ENCODE data around the gene ARV1. TPM values are rescaled to one million over a fixed set of nuclear protein-coding genes. Genes with fewer than 3 reads are reported as not detected.
A peak's percentile ranks its signal among the peaks of the same experiment; 100 is the strongest.

The ARV1 gene
- 10.8 TPM for total RNA-seq (ENCODE audit: insufficient read depth, low replicate concordance)

- peak; percentile 99 for DNase-seq (ENCODE audit: low spot score)
These were observed at the start of gene ARV1, which contains the start of gene TTC13 for GRCh38 chr1:230978491-230979388. Gene ARV1 (plus strand): TSS chr1:230979094. CDS start chr1:230979106, 12 bp downstream. Gene TTC13 (minus strand): TSS chr1:230978861. CDS start chr1:230978830, 31 bp downstream.

DNA sequence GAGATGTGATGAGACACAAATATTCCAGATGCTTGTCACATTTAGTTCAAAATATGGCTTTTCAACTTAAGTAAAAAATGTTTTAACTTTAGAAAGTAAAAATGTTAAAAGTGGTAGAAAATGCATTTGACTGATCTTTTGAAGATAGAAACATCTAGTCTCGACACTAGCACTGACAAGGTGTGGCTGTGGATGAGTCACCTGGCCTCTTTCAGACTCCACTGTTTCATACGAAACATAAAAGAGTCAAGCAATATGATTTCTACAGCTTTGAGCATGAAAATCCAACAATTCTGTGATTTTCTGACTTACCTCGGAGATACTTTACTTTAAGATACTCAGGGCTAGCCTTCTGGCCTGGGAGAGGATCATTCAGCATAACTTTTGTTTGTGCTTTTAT is 47.9 kb upstream of the ARV1 start:
- DNase-seq (ENCODE audit: low spot score), result no peak

DNA sequence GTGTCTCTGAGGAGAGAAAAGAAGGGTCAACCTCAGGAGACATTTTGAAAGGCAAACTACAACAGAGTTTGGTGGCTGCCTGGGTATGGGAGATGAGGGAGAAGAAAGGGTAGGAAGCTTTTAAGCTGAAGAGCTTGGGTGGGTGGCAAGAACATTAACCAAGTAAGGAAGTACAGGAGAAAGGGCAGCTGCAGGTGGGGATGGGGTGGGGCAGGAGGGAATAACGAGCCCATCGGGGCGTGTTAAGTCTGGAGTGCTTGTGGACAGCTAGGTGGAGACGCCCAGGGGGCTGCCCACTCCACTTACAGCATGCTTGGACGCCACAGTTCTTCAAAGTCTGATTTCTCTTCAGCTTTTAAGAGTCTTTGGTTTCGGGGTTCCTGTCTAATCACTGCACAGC is 43.0 kb upstream of the ARV1 start:
- no peak for DNase-seq (ENCODE audit: low spot score)

DNA sequence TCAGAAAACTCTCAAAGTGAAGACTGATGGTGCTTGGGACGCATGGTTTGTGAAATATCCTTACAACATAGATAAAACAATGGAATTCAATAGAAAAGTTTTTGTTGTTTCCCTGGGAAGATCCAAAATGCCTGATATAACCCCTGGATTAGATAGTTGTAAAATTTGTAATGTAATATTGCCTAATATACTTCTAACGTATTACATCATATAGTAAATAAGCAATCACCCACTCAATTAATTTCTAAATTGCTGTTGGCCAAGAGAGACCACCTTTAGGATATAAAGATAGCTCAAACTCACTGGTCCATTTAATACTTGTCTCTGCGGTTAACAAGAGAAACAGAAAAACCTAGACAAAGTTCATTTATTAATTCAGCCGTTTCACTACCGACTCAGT is 42.4 kb upstream of the ARV1 start:
- no peak for DNase-seq (ENCODE audit: low spot score)

DNA sequence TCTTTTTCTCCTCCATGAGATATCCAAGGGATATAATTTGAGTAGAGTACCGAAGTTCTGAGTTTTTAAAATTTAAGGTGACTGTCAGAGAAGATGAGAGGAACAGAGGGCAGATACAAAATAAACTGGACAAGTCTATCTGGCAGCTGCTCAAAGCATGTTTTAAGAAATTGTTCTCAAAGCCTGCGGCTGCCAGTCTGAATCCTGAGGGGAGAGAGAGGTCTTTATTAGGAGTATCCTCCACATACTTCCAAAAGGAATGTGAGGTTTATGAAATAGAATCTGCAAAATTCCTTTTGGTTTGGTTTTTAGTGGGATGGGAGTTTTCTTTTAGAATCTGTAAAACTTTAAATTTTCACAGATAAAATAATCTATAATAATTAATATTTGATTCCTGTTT is 41.5 kb upstream of the ARV1 start:
- DNase-seq (ENCODE audit: low spot score), result peak; percentile 46

GRCh38 chr1:230938924-230939368 is 39.9 kb upstream of the ARV1 start:
- DNase-seq (ENCODE audit: low spot score), result no peak

DNA sequence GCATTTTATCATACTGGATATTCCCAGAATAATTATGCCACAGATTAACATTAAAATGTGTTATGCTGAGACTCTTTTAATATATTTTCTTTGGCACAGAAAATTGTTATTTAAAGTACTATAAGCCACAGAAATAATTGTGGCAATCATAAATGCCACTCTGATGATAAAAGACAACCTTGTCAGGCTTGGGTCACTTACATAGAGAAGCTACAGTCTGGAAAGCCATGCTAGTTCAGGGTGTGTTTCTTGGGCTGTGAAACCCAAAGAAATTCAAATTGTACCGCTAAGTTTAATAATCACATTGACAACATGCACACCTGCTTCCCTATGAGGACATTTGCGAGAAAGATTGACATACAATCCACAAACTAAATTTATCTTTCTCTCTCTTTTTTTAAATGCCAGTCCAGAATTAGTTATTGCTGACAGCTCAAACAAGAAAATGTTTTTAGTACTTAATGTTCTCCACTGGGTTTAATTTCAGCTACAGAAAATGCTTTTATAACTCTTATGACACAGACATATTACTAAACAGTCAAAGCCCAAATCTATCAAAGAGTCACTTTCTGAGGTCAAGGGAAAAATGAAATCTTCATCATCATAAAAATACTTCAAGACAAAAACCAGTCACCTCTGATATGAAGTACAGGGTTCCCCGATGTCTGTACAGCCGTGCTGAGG is 38.9 kb upstream of the ARV1 start:
- DNase-seq (ENCODE audit: low spot score), result no peak

- DNase-seq (ENCODE audit: low spot score), result peak; percentile 69
These were observed 38.0 kb upstream of the ARV1 start for GRCh38 chr1:230940848-230941247.

DNA sequence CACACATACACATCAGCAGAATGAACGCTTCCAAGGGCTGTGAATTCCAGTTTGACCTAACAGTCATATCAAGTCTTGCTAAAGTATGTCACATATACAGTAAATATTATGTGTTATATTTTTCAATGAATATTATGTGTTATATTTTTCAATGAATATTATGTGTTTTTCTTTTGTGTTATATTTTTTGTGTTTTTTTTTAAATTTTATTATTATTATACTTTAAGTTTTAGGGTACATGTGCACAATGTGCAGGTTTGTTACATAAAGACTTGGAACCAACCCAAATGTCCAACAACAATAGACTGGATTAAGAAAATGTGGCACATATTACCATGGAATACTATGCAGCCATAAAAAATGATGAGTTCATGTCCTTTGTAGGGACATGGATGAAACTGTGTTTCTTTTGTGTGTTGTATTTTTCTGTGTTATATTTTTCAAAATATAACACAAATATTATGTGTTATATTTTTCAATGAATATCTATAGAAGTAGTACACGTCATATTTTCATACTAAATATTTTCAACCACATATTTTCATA is 35.8 kb upstream of the ARV1 start:
- DNase-seq (ENCODE audit: low spot score), result no peak

GRCh38 chr1:230948301-230948700 is 30.6 kb upstream of the ARV1 start:
- no peak for DNase-seq (ENCODE audit: low spot score)

- DNase-seq (ENCODE audit: low spot score), result no peak
These were observed 30.0 kb upstream of the ARV1 start for GRCh38 chr1:230948903-230949302.

GRCh38 chr1:230950404-230950803 is 28.5 kb upstream of the ARV1 start:
- no peak for DNase-seq (ENCODE audit: low spot score)

DNA sequence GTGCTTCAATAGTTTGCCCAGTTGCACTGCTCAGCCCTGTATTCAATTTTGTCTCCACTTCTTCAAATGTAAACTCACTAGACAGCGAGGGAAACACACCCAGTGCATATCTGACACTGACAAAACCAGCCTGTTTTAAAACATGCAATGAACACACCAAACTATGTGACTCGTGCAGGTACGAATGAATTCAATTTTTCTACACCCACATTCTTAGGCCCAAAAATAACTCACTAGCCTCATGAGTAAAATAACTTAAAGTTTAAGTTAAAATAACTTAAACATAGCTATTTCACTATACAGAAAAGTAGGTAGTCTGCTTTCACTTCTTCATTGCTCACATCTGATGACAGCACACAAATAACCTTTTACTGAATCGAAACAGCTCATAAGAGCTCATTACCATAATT is 21.3 kb upstream of the ARV1 start:
- DNase-seq (ENCODE audit: low spot score), result no peak

DNA sequence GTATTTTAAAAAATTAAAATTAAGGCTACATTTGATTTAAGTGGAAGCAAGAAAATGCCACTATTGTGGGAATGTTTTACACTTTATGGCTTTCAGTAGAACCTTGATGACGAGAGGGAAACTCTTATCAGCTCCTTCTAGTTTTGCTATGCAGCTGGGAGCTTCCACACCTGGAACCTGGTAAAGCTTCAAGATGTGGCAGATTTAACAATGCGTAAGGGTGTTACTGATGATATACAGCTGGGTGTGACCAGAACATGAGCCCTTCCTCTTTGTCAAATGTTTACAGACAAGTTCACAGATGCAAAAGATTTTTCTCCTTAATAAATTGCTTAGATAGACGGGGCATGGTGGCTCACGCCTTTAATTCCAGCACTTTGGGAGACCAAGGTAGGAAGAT is 20.5 kb upstream of the ARV1 start:
- no peak for DNase-seq (ENCODE audit: low spot score)

DNA sequence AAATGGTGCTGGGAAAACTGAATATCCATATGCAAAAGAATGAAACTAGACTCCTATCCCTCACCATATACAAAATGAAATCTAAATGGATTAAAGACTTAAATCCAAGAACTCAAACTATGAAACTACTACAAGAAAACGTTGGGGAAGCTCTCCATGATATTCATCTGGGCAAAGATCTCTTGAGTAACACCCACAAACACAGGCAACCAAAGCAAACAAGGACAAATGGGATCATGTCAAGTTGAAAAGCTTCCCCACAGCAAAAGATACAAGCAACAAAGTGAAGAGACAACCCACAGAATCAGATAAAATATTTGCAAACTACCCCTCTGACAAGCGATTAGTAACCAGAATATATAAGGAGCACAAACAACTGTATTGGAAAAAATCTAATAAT is 14.0 kb upstream of the ARV1 start:
- DNase-seq (ENCODE audit: low spot score), result no peak

- no peak for DNase-seq (ENCODE audit: low spot score)
These were observed 13.4 kb upstream of the ARV1 start for GRCh38 chr1:230965535-230965934.

GRCh38 chr1:230966358-230966873 is 12.5 kb upstream of the ARV1 start:
- no peak for DNase-seq (ENCODE audit: low spot score)

DNA sequence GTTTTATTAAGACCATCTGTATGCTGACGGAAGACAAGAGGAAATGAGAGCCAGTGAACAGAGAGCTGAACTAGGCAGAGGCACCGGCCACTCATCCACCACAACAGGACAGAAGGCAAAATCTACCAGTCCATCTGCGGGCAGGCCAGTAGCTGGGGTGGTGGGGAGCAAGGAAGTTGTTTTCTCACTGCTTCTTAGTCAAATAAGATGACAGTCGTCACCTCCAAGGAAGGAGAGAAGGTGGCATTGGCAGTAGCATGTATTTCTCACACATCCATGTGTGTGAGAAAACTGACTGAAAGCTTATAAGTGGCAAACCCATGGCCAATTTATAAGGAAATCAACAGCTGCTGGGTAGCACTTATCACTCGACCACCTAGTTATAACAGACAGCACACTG is 8.5 kb upstream of the ARV1 start:
- no peak for DNase-seq (ENCODE audit: low spot score)

- no peak for DNase-seq (ENCODE audit: low spot score)
These were observed 7.1 kb upstream of the ARV1 start for GRCh38 chr1:230971771-230972170.

DNA sequence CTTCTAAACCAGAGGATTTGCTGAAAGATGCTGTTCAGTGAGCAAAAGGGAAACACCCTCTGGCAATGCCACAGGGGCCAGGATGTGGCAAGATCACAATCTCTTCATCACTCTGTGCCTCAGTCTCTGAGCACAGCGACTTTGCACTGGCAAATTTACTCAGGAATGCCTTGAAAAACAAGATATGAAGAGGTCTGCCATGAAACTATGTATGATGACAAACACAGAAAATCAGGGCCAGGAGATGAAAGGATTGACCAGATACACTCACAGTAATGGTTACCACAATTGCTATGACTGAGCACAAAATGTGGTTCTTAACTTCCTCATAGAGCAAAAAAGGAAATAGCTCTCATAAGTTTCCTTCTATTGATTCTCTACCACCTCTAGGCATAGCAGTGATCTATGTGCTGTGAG is 6.0 kb upstream of the ARV1 start:
- peak; percentile 9 for DNase-seq (ENCODE audit: low spot score)

GRCh38 chr1:230975636-230976035 is 3.3 kb upstream of the ARV1 start:
- DNase-seq (ENCODE audit: low spot score), result no peak

DNA sequence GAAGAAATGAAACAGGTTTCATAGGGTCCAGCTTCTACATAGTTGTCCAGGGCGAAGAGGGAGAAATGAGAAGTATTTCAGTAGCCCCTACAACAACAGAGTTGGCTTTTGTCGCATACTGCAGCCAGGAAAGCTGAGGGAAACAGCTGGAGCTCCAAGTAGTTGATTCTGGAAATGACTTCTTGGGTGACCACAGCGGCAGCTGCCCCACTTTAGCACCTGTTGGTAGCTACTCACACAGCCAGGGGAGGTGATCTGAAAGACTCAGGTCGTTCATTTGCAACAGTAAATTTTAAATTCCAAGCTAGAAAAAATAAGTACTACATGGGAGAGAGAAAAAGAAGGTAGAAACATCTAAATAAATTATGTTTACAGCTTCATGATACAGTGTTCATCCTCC is 2.5 kb upstream of the ARV1 start:
- no peak for DNase-seq (ENCODE audit: low spot score)

Data from umbilical cord (tissue), 2 donors.